WTC11 (cell line): ENCODE measurements around the gene RAI1. TPM values are rescaled to one million over a fixed set of nuclear protein-coding genes. Genes with fewer than 3 reads are reported as not detected.

Experiments
- ATAC-seq: fragments of 200-7000 bp; cut with Tn5 transposase; 2 replicates; pipeline ENCODE4 v1.10.0; 2021; ENCODE audit warnings: mild to moderate bottlenecking, moderate library complexity
- CTCF ChIA-PET: fragments of 300-600 bp; sonication (Branson Sonifier 250); formaldehyde crosslinking; loops from one replicate; lab custom pipeline; 2021; ENCODE audit warnings: antibody characterized with exemption; lab: Charles Lee
- POLR2A ChIA-PET: fragments of 350-600 bp; sonication (Branson Sonifier 250); formaldehyde crosslinking; loops from one replicate; lab custom pipeline; 2021; ENCODE audit warnings: antibody characterized with exemption; lab: Charles Lee
- DNase-seq: peaks from one replicate; pipeline ENCODE4 v3.0.0; 2021; ENCODE audit warnings: low spot score
- H3K27ac Mint-ChIP-seq: 2 replicates; pipeline ENCODE4 v1.8.0; 2021; ENCODE audit warnings: mixed read lengths
- H3K27me3 Mint-ChIP-seq: 2 replicates; pipeline ENCODE4 v1.8.0; 2021; ENCODE audit warnings: low read depth, mild to moderate bottlenecking, moderate library complexity, mixed read lengths
- H3K36me3 Mint-ChIP-seq: 2 replicates; pipeline ENCODE4 v1.8.0; 2021; ENCODE audit warnings: mixed read lengths
- H3K4me1 Mint-ChIP-seq: 2 replicates; pipeline ENCODE4 v1.8.0; 2022; ENCODE audit warnings: mixed read lengths
- H3K4me3 Mint-ChIP-seq: 2 replicates; pipeline ENCODE4 v1.8.0; 2021; ENCODE audit warnings: mild to moderate bottlenecking, moderate library complexity, mixed read lengths
- H3K9me3 Mint-ChIP-seq: 2 replicates; pipeline ENCODE4 v1.8.0; 2021; ENCODE audit warnings: mixed read lengths
- CBFB ChIP-seq: sonication (generic); formaldehyde crosslinking; IDR thresholded peaks from 2 replicates; pipeline ENCODE4 v1.8.1; 2022; ENCODE audit warnings: mild to moderate bottlenecking, low read depth, missing genetic modification reagents
- ETV6 ChIP-seq: sonication (generic); formaldehyde crosslinking; IDR thresholded peaks from 2 replicates; pipeline ENCODE4 v1.8.1; 2022; ENCODE audit warnings: mild to moderate bottlenecking, missing genetic modification reagents
- FOXK1 ChIP-seq: sonication (generic); formaldehyde crosslinking; IDR thresholded peaks from 2 replicates; pipeline ENCODE4 v1.8.0; 2022; ENCODE audit warnings: mild to moderate bottlenecking, moderate library complexity, missing genetic modification reagents
- GABPB1 ChIP-seq: sonication (generic); formaldehyde crosslinking; IDR thresholded peaks from 2 replicates; pipeline ENCODE4 v1.8.1; 2023; ENCODE audit warnings: mild to moderate bottlenecking, missing genetic modification reagents
- HMGA2 ChIP-seq: fragments of 250-450 bp; sonication (Bioruptor Pico); IDR thresholded peaks from 2 replicates; pipeline ENCODE4 v1.4.0; 2021; ENCODE audit warnings: mild to moderate bottlenecking, moderate library complexity
- IRF2 ChIP-seq: sonication (generic); formaldehyde crosslinking; IDR thresholded peaks from 2 replicates; pipeline ENCODE4 v1.8.0; 2022; ENCODE audit warnings: low read depth, missing genetic modification reagents, borderline replicate concordance
- JAZF1 ChIP-seq: fragments of 250-450 bp; sonication (Bioruptor Pico); IDR thresholded peaks from 2 replicates; pipeline ENCODE4 v1.9.0; 2021; ENCODE audit warnings: moderate library complexity, mild to moderate bottlenecking, inconsistent platforms
- MXD4 ChIP-seq: fragments of 250-450 bp; sonication (Bioruptor Pico); IDR thresholded peaks from 2 replicates; pipeline ENCODE4 v1.8.0; 2021; ENCODE audit warnings: mild to moderate bottlenecking, moderate library complexity, borderline replicate concordance
- NR1H2 ChIP-seq: sonication (generic); formaldehyde crosslinking; IDR thresholded peaks from 2 replicates; pipeline ENCODE4 v1.9.0; 2021; ENCODE audit warnings: mild to moderate bottlenecking, moderate library complexity, missing genetic modification reagents
- NR3C1 ChIP-seq: sonication (generic); formaldehyde crosslinking; conservative IDR thresholded peaks from 2 replicates; pipeline ENCODE4 v1.8.1; 2023; ENCODE audit warnings: low read depth, mild to moderate bottlenecking, missing genetic modification reagents
- PRRX2 ChIP-seq: fragments of 250-450 bp; sonication (Bioruptor Pico); IDR thresholded peaks from 2 replicates; pipeline ENCODE4 v1.8.0; 2021; ENCODE audit warnings: mild to moderate bottlenecking
- RELA ChIP-seq: sonication (generic); formaldehyde crosslinking; IDR thresholded peaks from 2 replicates; pipeline ENCODE4 v1.8.1; 2022; ENCODE audit warnings: missing genetic modification reagents, mild to moderate bottlenecking, borderline replicate concordance
- SOX15 ChIP-seq: fragments of 250-450 bp; sonication (Bioruptor Pico); IDR thresholded peaks from 2 replicates; pipeline ENCODE4 v1.9.0; 2021; ENCODE audit warnings: mild to moderate bottlenecking
- TP53 ChIP-seq: sonication (generic); formaldehyde crosslinking; IDR thresholded peaks from 2 replicates; pipeline ENCODE4 v1.8.1; 2023; ENCODE audit warnings: mild to moderate bottlenecking, missing genetic modification reagents
- ZNF396 ChIP-seq: fragments of 250-450 bp; sonication (Bioruptor Pico); IDR thresholded peaks from 2 replicates; pipeline ENCODE4 v1.8.0; 2021; ENCODE audit warnings: mild to moderate bottlenecking, moderate library complexity, borderline replicate concordance
- total RNA-seq: library from RNA; stranded (reverse); gene quantifications from 3 replicates; pipeline ENCODE4 v1.2.3, GENCODE V29; 2021
- TF ChIP-seq, protein P1 (sequence below): sonication (generic); formaldehyde crosslinking; IDR thresholded peaks from 2 replicates; pipeline ENCODE4 v1.8.0; 2022; ENCODE audit warnings: mild to moderate bottlenecking, missing genetic modification reagents
- TF ChIP-seq, protein P2 (sequence below): sonication (generic); formaldehyde crosslinking; IDR thresholded peaks from 2 replicates; pipeline ENCODE4 v1.8.0; 2022; ENCODE audit warnings: mild to moderate bottlenecking, missing genetic modification reagents
- TF ChIP-seq, protein P3 (sequence below): fragments of 250-450 bp; sonication (Bioruptor Pico); IDR thresholded peaks from 2 replicates; pipeline ENCODE4 v2.1.2; 2022; ENCODE audit warnings: mild to moderate bottlenecking, moderate library complexity
- TF ChIP-seq, protein P4 (sequence below): fragments of 200-600 bp; IDR thresholded peaks from 2 replicates; pipeline ENCODE4 v1.8.0; 2022; ENCODE audit warnings: antibody characterized with exemption
- TF ChIP-seq, protein P5 (sequence below): sonication (generic); formaldehyde crosslinking; conservative IDR thresholded peaks from 2 replicates; pipeline ENCODE4 v1.8.1; 2022; ENCODE audit warnings: mild to moderate bottlenecking, missing genetic modification reagents
- TF ChIP-seq, protein P6 (sequence below): sonication (generic); formaldehyde crosslinking; IDR thresholded peaks from 2 replicates; pipeline ENCODE4 v1.8.0; 2022; ENCODE audit warnings: mild to moderate bottlenecking, missing genetic modification reagents
- TF ChIP-seq, protein P7 (sequence below): sonication (generic); formaldehyde crosslinking; IDR thresholded peaks from 2 replicates; pipeline ENCODE4 v1.8.0; 2023; ENCODE audit warnings: missing genetic modification reagents
- TF ChIP-seq, protein P8 (sequence below): sonication (generic); formaldehyde crosslinking; IDR thresholded peaks from 2 replicates; pipeline ENCODE4 v1.8.1; 2023; ENCODE audit warnings: mild to moderate bottlenecking, missing genetic modification reagents
- TF ChIP-seq, protein P9 (sequence below): fragments of 250-450 bp; sonication (Bioruptor Pico); IDR thresholded peaks from 2 replicates; pipeline ENCODE4 v1.9.0; 2021; ENCODE audit warnings: moderate library complexity, mild to moderate bottlenecking, inconsistent platforms, borderline replicate concordance

The RAI1 gene
- total RNA-seq, 1 experiment from 2014 or later, result 12.7 TPM

DNA sequence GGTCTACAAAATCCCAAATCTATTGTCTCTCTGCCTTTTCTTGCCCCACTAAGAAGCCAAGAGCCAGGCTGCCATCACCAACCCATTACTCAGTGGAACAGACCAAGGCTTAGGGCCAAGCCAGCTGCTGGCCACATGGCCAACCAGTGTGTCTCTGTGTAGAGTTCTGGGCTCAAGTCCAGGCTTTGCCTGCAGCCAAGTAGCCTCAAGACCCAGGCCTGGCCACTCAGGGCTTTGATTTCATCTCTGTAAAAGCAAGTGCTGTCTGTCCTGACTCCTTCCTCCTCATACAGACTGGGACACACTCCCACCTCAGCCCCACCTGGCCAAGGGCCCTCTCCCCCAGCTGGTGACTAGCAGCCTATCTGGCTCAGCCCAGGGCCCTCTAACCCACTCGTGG, 140.9 kb downstream of the RAI1 start:
- POLR2A ChIA-PET, result interaction anchor here (9.4 kb wide), 1 partner anchor 15 kb away, joined by 137 read pairs; the partner anchor contains the start of gene SREBF1
- Mint-ChIP-seq H3K4me1 (peaks cover 74% of the 10 kb centered on the region), H3K27me3 (no peaks in the 10 kb centered on the region), H3K27ac (no peak overlapping the region), H3K4me3 (no peak overlapping the region)
- DNase-seq, result no peak
- CTCF ChIA-PET, result interaction anchor here (1.2 to 1.3 kb wide), 2 partner anchors 9 to 97 kb away, joined by 4 to 5 read pairs; no protein-coding TSS in a partner anchor
- TF ChIP-seq MXD4 (CRISPR knock-in tag) (no peak), CBFB (CRISPR knock-in tag) (no peak), ZNF396 (CRISPR knock-in tag) (no peak), NR3C1 (CRISPR knock-in tag) (no peak), GABPB1 (CRISPR knock-in tag) (no peak), RELA (no peak), ETV6 (no peak), IRF2 (CRISPR knock-in tag) (no peak), SOX15 (CRISPR knock-in tag) (no peak), PRRX2 (CRISPR knock-in tag) (no peak), FOXK1 (CRISPR knock-in tag) (no peak), TP53 (no peak), NR1H2 (no peak)
- TF ChIP-seq, protein P1, sequence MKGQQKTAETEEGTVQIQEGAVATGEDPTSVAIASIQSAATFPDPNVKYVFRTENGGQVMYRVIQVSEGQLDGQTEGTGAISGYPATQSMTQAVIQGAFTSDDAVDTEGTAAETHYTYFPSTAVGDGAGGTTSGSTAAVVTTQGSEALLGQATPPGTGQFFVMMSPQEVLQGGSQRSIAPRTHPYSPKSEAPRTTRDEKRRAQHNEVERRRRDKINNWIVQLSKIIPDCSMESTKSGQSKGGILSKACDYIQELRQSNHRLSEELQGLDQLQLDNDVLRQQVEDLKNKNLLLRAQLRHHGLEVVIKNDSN (CRISPR knock-in tag), result no peak
- TF ChIP-seq, protein P2, sequence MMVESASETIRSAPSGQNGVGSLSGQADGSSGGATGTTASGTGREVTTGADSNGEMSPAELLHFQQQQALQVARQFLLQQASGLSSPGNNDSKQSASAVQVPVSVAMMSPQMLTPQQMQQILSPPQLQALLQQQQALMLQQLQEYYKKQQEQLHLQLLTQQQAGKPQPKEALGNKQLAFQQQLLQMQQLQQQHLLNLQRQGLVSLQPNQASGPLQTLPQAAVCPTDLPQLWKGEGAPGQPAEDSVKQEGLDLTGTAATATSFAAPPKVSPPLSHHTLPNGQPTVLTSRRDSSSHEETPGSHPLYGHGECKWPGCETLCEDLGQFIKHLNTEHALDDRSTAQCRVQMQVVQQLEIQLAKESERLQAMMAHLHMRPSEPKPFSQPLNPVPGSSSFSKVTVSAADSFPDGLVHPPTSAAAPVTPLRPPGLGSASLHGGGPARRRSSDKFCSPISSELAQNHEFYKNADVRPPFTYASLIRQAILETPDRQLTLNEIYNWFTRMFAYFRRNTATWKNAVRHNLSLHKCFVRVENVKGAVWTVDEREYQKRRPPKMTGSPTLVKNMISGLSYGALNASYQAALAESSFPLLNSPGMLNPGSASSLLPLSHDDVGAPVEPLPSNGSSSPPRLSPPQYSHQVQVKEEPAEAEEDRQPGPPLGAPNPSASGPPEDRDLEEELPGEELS (CRISPR knock-in tag), result no peak
- TF ChIP-seq, protein P3, sequence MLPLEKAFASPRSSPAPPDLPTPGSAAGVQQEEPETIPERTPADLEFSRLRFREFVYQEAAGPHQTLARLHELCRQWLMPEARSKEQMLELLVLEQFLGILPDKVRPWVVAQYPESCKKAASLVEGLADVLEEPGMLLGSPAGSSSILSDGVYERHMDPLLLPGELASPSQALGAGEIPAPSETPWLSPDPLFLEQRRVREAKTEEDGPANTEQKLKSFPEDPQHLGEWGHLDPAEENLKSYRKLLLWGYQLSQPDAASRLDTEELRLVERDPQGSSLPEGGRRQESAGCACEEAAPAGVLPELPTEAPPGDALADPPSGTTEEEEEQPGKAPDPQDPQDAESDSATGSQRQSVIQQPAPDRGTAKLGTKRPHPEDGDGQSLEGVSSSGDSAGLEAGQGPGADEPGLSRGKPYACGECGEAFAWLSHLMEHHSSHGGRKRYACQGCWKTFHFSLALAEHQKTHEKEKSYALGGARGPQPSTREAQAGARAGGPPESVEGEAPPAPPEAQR (CRISPR knock-in tag), result no peak
- TF ChIP-seq, protein P4, sequence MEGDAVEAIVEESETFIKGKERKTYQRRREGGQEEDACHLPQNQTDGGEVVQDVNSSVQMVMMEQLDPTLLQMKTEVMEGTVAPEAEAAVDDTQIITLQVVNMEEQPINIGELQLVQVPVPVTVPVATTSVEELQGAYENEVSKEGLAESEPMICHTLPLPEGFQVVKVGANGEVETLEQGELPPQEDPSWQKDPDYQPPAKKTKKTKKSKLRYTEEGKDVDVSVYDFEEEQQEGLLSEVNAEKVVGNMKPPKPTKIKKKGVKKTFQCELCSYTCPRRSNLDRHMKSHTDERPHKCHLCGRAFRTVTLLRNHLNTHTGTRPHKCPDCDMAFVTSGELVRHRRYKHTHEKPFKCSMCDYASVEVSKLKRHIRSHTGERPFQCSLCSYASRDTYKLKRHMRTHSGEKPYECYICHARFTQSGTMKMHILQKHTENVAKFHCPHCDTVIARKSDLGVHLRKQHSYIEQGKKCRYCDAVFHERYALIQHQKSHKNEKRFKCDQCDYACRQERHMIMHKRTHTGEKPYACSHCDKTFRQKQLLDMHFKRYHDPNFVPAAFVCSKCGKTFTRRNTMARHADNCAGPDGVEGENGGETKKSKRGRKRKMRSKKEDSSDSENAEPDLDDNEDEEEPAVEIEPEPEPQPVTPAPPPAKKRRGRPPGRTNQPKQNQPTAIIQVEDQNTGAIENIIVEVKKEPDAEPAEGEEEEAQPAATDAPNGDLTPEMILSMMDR, result no peak
- TF ChIP-seq, protein P5, sequence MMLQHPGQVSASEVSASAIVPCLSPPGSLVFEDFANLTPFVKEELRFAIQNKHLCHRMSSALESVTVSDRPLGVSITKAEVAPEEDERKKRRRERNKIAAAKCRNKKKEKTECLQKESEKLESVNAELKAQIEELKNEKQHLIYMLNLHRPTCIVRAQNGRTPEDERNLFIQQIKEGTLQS, result no peak
- TF ChIP-seq, protein P6, sequence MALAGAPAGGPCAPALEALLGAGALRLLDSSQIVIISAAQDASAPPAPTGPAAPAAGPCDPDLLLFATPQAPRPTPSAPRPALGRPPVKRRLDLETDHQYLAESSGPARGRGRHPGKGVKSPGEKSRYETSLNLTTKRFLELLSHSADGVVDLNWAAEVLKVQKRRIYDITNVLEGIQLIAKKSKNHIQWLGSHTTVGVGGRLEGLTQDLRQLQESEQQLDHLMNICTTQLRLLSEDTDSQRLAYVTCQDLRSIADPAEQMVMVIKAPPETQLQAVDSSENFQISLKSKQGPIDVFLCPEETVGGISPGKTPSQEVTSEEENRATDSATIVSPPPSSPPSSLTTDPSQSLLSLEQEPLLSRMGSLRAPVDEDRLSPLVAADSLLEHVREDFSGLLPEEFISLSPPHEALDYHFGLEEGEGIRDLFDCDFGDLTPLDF, result no peak
- TF ChIP-seq, all 79 proteins: peak for 0
- Mint-ChIP-seq H3K36me3 (peaks cover 14% of the 10 kb centered on the region), H3K9me3 (no peaks in the 10 kb centered on the region)
- no peak for ATAC-seq

DNA sequence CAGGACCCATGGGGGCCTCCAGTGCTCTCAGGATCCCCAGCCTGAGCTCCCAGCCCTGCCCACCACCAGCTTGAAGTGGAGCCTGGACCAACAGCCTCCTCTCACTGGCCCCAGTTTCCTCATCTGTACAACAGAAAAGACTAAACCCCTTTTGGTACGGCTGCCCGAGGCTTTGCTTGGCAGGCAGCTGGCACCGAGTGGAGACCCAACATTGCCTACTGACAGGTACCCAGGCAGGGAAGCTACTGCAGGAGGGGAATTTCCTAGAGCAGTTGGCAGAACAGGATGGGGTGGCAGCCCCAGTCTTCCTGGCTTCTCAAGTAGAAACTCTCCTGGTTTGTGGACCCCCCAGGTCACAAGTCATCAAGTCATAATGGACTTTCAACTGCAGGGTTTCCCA, 141.4 kb downstream of the RAI1 start:
- ChIA-PET CTCF (interaction anchor here (1.2 to 1.5 kb wide), 4 partner anchors 10 to 97 kb away, joined by 4 to 8 read pairs (median 5); partner anchors contain the start of gene SREBF1), POLR2A (interaction anchor here (1.5 to 9.4 kb wide), 2 partner anchors 15 to 38 kb away, joined by 3 to 137 read pairs; partner anchors contain the start of gene SREBF1)
- H3K4me3 Mint-ChIP-seq, result no peak overlapping the region
- H3K36me3 Mint-ChIP-seq, result peaks cover 12% of the 10 kb centered on the region
- H3K27ac Mint-ChIP-seq, result no peak overlapping the region
- DNase-seq (no peak), ATAC-seq (no peak)
- TF ChIP-seq HMGA2, result no peak
- TF ChIP-seq, protein P7, sequence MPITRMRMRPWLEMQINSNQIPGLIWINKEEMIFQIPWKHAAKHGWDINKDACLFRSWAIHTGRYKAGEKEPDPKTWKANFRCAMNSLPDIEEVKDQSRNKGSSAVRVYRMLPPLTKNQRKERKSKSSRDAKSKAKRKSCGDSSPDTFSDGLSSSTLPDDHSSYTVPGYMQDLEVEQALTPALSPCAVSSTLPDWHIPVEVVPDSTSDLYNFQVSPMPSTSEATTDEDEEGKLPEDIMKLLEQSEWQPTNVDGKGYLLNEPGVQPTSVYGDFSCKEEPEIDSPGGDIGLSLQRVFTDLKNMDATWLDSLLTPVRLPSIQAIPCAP (CRISPR knock-in tag), result no peak
- TF ChIP-seq, protein P8, sequence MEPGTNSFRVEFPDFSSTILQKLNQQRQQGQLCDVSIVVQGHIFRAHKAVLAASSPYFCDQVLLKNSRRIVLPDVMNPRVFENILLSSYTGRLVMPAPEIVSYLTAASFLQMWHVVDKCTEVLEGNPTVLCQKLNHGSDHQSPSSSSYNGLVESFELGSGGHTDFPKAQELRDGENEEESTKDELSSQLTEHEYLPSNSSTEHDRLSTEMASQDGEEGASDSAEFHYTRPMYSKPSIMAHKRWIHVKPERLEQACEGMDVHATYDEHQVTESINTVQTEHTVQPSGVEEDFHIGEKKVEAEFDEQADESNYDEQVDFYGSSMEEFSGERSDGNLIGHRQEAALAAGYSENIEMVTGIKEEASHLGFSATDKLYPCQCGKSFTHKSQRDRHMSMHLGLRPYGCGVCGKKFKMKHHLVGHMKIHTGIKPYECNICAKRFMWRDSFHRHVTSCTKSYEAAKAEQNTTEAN (CRISPR knock-in tag), result no peak
- TF ChIP-seq, protein P9, sequence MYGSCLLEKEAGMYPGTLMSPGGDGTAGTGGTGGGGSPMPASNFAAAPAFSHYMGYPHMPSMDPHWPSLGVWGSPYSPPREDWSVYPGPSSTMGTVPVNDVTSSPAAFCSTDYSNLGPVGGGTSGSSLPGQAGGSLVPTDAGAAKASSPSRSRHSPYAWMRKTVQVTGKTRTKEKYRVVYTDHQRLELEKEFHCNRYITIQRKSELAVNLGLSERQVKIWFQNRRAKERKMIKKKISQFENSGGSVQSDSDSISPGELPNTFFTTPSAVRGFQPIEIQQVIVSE, result no peak
- TF ChIP-seq MXD4 (CRISPR knock-in tag), result no peak
- TF ChIP-seq JAZF1 (CRISPR knock-in tag), result no peak
- H3K27me3 Mint-ChIP-seq, result no peaks in the 10 kb centered on the region
- peaks cover 74% of the 10 kb centered on the region for H3K4me1 Mint-ChIP-seq
- H3K9me3 Mint-ChIP-seq, result no peaks in the 10 kb centered on the region
